NCI-H510A (cell line): ENCODE measurements around the gene HBE1.

Experiments
- DNase-seq: peaks from one replicate; lab custom pipeline; 2025; lab: John Stamatoyannopoulos, UW

Gene HBE1

GRCh38 chr11:5234381-5234834, 35.3 kb downstream of the HBE1 start, which contains the start of gene HBD:
TSS of gene HBD (minus strand) at chr11:5234483. CDS start at chr11:5234433, 50 bp downstream.
- no peak for DNase-seq

- DNase-seq = no peak
Measured at GRCh38 chr11:5233307-5233706, 36.4 kb downstream of the HBE1 start.

DNA sequence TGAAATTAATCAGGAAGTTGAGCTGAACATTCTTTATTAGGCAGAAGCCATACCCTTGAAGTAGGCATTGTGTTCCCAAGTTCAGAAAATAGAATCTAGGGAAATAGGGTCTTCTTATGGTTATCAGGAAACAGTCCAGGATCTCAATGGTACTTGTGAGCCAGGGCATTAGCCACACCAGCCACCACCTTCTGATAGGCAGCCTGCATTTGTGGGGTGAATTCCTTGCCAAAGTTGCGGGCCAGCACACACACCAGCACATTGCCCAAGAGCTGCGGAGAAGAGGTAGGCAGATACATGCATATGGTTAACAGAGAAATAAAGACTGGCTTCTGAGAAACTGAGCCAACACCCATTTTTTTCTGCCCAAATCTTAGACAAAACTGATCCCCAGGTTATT, 36.9 kb downstream of the HBE1 start:
- DNase-seq = no peak

DNA sequence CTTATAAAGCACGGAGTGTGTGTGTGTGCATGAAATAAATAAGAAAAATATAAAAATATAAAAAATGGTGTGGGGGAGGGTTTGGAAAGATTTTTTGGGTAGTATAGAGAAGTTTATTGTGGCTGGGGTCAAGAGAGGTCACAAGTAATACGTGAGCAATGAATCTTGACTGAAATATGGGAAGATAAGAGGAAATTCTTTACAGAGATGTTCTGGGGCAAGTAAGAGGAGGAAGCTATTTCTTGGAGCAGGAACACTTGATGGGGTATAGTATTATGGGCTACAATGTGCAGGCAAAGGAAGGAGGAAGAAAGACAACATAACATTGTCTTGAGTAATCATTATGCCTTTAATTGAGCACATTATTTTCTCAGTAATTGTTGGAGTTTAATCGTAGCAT, 37.6 kb downstream of the HBE1 start:
- no peak for DNase-seq

DNA sequence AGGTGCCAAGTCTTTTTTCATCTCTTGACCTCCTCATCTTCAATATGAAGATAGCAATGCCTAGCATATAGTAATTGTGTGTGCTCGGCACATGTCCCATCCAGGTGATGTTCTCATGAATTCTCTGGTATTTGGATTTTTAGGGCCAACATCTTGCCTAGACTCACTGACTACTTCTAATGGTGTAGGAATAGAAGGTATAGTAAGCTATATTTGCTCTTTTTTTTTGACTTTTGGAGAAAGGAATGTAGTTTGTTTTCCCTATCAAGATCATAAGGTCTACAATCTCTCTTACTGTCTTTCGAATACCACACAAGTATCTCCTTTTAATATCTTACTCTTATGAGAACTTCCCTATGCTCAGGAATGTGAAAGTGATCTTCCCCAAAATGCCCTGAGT, 38.6 kb downstream of the HBE1 start:
- no peak for DNase-seq

DNA sequence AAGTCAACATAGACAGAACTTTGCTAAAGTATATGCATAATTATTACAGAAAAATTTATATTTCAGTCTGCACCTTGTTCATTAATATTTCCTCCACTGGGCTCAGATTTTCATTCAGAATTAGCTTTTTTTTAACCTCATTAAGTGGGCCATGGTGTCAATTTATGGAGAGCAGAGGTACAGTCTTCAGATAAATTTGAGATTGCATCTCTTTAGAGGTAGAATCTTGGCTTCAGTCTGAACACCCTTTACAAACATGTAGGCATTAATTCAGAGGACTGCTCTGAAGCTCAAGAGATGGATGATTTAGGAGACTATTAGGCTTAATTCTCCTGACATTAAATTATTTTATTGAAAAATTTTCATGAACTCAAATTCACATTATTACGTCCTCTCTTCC, 39.5 kb downstream of the HBE1 start:
- no peak for DNase-seq

GRCh38 chr11:5229796-5230195, 39.9 kb downstream of the HBE1 start:
- no peak for DNase-seq

DNA sequence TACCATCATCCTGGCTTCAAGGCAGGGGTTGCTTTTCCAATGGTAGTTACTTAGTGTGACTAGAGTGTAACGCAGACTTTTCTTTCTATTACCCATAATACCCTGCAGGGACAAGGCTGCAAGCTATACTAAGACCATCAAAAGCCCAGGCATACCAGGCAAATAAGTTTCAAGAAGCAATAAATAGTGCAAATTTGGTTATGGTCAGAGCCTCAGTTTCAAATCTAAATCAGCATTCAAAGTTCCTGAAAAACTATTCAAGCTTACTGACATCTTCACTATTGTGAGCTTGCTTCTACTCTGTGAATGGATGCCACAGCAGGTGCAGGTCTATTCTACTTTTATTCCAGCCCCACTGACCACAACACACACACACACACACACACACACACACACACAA, 40.4 kb downstream of the HBE1 start:
- DNase-seq = no peak

GRCh38 chr11:5228124-5228523, 41.6 kb downstream of the HBE1 start:
- no peak for DNase-seq

- no peak for DNase-seq
Measured at GRCh38 chr11:5227681-5228080, 42.1 kb downstream of the HBE1 start.

GRCh38 chr11:5226732-5227310, 42.9 kb downstream of the HBE1 start, which contains the start of gene HBB:
TSS of gene HBB (minus strand) at chr11:5227071. CDS start at chr11:5227021, 50 bp downstream.
- no peak for DNase-seq

- DNase-seq = no peak
Measured at GRCh38 chr11:5225480-5225871, 44.3 kb downstream of the HBE1 start.

DNA sequence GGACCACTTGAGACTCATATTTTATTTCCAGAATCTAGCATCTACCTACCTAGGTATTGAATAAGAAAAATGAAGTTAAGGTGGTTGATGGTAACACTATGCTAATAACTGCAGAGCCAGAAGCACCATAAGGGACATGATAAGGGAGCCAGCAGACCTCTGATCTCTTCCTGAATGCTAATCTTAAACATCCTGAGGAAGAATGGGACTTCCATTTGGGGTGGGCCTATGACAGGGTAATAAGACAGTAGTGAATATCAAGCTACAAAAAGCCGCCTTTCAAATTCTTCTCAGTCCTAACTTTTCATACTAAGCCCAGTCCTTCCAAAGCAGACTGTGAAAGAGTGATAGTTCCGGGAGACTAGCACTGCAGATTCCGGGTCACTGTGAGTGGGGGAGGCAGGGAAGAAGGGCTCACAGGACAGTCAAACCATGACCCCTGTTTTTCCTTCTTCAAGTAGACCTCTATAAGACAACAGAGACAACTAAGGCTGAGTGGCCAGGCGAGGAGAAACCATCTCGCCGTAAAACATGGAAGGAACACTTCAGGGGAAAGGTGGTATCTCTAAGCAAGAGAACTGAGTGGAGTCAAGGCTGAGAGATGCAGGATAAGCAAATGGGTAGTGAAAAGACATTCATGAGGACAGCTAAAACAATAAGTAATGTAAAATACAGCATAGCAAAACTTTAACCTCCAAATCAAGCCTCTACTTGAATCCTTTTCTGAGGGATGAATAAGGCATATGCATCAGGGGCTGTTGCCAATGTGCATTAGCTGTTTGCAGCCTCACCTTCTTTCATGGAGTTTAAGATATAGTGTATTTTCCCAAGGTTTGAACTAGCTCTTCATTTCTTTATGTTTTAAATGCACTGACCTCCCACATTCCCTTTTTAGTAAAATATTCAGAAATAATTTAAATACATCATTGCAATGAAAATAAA, 44.9 kb downstream of the HBE1 start:
- no peak for DNase-seq

- DNase-seq = no peak
Measured at GRCh38 chr11:5223686-5224085, 46.1 kb downstream of the HBE1 start.

DNA sequence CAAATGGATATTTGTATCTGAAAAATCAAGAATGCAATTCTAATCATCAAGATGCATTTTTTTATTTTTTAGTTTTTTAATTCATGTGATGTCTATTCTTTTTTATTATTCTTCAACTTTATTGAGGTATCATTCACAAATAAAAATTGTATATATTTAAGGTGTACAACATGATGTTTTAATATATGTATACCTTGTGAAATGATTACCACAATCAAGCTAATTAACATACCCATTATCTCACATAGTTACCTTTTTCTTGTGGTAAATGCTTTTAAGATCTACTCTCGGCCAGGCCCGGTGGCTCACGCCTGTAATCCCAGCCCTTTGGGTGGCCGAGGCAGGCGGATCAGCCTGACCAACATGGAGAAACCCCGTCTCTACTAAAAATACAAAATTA, 46.6 kb downstream of the HBE1 start:
- no peak for DNase-seq
